ENCODE measurements around the gene ENTHD1. TPM values are rescaled to one million over a fixed set of nuclear protein-coding genes. Genes with fewer than 3 reads are reported as not detected.
"Not testable (repeated sequence)": the region's sequence is repeated elsewhere in the genome, so short reads cannot be mapped to it uniquely, and the experiment has no call there.

Gene ENTHD1
- total RNA-seq, 1 donor from 2014 or later: 0.56 TPM

DNA sequence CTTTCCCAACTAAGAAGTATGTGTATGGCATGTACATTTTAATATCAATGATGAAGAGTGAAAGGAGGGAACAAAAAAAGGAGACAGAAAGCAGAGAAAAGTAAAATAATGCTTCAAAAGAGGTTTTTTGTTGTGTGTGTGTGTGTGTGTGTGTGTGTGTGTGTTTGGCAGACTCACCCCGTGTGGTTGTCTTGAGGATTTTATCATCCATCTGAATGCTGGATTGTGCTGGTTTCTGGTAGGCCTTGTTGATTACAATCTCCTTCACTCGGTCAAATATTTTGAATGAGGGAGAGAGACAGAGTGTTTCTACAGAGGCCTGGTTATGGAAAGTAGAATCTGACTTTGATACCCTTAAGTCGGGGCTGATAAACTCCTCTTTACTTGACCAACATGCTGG lies 128.5 kb downstream of the ENTHD1 start:
- Mint-ChIP-seq H3K27ac (no peak overlapping the region), H3K9me3 (peaks cover 5% of the 10 kb centered on the region), H3K27me3 (peaks cover 11% of the 10 kb centered on the region), H3K4me1 (peaks cover 8% of the 10 kb centered on the region), H3K4me3 (no peak overlapping the region), H3K36me3 (ENCODE audit: low read depth) (no peaks in the 10 kb centered on the region)
- DNase-seq: no peak
- intact Hi-C loops (cut with micrococcal nuclease): no loop called here

DNA sequence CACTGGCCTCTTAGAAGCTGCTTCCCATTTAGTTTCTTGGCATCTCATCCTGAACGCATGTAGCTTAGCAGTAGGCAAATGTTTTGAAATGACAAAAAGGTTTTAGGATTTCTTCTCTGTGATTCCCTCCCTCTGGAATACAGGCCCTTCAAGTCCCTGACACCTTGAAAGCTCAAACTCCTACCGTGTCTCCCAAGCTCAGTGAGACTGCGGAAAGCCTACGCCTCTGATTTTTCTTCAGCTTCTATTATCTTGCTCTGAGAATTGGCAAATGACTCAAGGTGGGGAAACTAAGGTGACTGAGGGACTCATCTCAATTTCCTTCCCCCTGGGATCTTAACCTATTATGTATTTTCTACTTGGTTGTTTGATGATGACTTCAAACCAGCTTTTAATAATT lies 130.3 kb downstream of the ENTHD1 start:
- H3K27me3 Mint-ChIP-seq: peaks cover 13% of the 10 kb centered on the region
- H3K4me1 Mint-ChIP-seq: peaks cover 6% of the 10 kb centered on the region
- intact Hi-C loops (cut with micrococcal nuclease): no loop called here
- H3K4me3 Mint-ChIP-seq: no peak overlapping the region
- H3K9me3 Mint-ChIP-seq: no peaks in the 10 kb centered on the region
- DNase-seq: no peak
- H3K27ac Mint-ChIP-seq: no peak overlapping the region
- H3K36me3 Mint-ChIP-seq (ENCODE audit: low read depth): no peaks in the 10 kb centered on the region

DNA sequence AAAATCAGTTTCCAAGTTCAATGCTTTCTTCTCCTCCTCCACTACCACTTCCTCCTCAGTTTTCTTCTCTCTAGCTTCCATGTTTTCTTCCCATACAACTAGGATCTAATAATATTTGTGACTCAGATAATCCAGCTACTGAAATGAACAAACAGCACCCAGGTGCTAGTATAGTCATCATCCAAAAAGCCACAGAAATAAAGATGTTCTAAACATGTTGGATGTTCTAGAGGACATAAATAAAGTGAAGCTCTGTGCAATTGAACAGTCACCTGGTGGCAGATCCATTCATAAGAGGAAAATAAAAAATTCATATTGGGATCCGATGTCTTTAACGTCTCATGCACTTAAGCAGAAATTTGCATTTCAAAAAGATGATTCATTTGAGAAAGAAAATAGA lies 142.8 kb downstream of the ENTHD1 start:
- DNase-seq: no peak
- Mint-ChIP-seq H3K9me3 (no peaks in the 10 kb centered on the region), H3K27ac (no peak overlapping the region), H3K4me3 (no peak overlapping the region), H3K27me3 (peaks cover 1% of the 10 kb centered on the region), H3K4me1 (peaks cover 18% of the 10 kb centered on the region), H3K36me3 (ENCODE audit: low read depth) (no peaks in the 10 kb centered on the region)
- intact Hi-C loops (cut with micrococcal nuclease): no loop called here

DNA sequence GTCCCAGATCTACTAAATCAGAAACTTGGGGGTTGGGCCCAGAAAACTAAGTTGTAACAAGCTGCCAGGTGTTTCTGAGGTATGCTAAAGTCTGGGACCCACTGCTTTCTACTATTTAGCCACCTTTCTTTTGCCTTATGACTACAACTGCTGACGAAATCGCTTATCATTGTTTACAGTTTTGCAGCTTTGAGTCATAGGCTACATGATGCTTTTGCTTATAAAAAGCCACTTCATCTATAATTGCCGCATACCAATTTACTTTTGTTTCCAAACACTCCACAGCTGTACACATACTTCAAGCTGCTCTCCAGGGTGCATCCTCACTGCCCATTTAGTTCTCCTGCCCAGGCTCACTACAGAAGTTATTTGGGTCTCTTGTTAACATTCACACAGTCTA lies 144.7 kb downstream of the ENTHD1 start:
- H3K4me1 Mint-ChIP-seq: peaks cover 26% of the 10 kb centered on the region
- no peak overlapping the region for H3K4me3 Mint-ChIP-seq
- peaks cover 3% of the 10 kb centered on the region for H3K27me3 Mint-ChIP-seq
- intact Hi-C loops (cut with micrococcal nuclease): no loop called here
- H3K27ac Mint-ChIP-seq: no peak overlapping the region
- no peak for DNase-seq
- H3K9me3 Mint-ChIP-seq: no peaks in the 10 kb centered on the region
- no peaks in the 10 kb centered on the region for H3K36me3 Mint-ChIP-seq (ENCODE audit: low read depth)

DNA sequence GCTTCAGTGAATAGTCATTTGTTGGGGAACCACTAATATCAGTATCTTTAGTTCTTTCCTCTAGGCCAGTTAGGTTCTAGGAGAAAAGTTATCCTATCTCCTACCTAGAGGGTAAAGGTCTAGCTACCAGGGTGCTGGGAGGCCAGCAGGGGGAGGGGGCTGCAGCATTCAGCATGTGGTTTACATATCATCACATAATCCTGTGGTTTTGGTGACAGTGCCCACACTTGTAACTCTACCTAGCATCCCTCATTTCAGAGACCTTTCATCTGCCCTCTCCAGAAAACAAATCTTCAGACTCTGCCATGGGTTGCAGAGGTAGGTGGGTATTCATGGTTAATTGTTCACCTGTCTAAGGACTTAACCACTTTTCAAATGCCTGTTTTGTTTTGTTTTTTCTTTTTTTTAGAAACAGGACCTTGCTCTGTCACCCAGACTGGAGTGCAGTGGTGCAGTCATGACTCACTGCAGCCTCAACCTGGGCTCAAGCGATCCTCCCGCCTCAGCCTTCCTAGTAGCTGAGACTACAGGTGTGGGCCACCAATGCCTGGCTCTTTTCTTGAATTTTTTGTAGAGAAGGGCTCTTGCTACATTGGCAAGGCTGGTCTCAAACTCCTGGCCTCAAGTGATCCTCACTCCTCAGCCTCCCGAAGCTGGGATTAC lies 146.8 kb downstream of the ENTHD1 start:
- Mint-ChIP-seq H3K9me3 (no peaks in the 10 kb centered on the region), H3K27ac (no peak overlapping the region), H3K27me3 (peaks cover 8% of the 10 kb centered on the region), H3K4me3 (no peak overlapping the region), H3K4me1 (peaks cover 18% of the 10 kb centered on the region), H3K36me3 (ENCODE audit: low read depth) (no peaks in the 10 kb centered on the region)
- intact Hi-C loops (cut with micrococcal nuclease): no loop called here
- peak; percentile 60 for DNase-seq

DNA sequence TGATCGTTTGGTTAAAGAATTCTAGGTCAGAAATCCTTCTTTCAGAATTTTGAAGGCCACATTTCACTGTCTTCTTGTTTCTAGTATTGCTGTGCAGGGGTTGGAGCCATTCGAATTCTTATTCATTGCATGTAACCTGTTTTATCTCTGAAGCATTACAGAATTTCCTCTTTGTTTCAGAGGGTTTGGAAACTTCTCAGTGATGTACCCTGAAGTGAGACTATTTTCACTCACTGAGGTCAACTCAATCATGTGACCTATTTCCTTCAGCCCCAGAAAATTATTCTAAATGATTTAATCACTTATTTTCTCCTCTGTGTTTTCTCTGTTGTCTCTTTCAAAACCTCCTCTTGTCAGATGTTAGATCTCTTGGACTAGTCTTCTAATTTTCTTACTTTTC lies 147.8 kb downstream of the ENTHD1 start:
- H3K27me3 Mint-ChIP-seq: peaks cover 8% of the 10 kb centered on the region

DNA sequence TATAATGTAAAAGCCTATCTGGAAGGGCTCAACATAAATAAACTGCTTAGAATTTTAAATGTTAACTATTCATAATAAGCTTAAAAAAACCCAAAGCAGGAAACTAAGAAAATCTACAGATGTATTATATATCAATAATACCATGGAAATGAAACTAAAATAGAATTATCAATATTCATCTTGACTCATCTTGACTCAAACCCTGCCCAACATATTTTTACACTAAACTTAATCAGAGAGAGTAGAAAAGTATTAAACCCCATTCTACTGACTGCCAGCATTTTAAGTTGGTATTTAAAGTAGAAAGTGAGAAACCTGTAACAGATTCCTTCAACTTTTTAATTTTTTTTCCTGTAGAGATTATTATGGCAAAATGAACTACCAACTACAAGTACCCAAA lies 149.2 kb downstream of the ENTHD1 start:
- intact Hi-C loops (cut with micrococcal nuclease): no loop called here
- H3K9me3 Mint-ChIP-seq: peaks cover 2% of the 10 kb centered on the region
- peaks cover 18% of the 10 kb centered on the region for H3K4me1 Mint-ChIP-seq
- H3K27ac Mint-ChIP-seq: no peak overlapping the region
- no peak for DNase-seq
- peaks cover 8% of the 10 kb centered on the region for H3K27me3 Mint-ChIP-seq
- no peak overlapping the region for H3K4me3 Mint-ChIP-seq
- no peaks in the 10 kb centered on the region for H3K36me3 Mint-ChIP-seq (ENCODE audit: low read depth)

More for the DNA sequence above, 147.8 kb downstream of the ENTHD1 start:
- no peak overlapping the region for H3K27ac Mint-ChIP-seq
- peak overlapping the region; percentile 2 for H3K4me3 Mint-ChIP-seq
- DNase-seq: no peak
- intact Hi-C loops (cut with micrococcal nuclease): no loop called here
- no peaks in the 10 kb centered on the region for H3K36me3 Mint-ChIP-seq (ENCODE audit: low read depth)
- H3K4me1 Mint-ChIP-seq: peaks cover 18% of the 10 kb centered on the region
- H3K9me3 Mint-ChIP-seq: no peaks in the 10 kb centered on the region

DNA sequence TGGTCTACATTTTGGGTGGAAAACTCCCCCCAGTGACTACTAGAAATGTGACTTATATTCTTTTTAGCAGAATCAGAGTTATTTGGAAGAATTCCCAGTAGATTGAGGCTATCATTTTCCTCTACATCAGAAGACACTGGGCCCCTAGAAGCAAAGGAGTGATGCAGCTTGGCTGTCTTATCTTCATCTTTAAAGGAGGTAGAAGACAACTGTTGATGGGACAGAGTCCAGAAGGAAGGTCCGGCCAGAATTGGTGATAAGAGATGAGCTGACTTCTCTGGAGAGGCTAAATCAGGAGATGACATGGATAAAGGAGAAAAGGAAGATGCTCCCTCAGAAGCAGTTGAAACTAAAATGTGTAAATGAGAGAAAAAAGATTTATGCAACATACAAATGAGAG lies 149.6 kb downstream of the ENTHD1 start:
- Mint-ChIP-seq H3K9me3 (peaks cover 4% of the 10 kb centered on the region), H3K36me3 (ENCODE audit: low read depth) (no peaks in the 10 kb centered on the region), H3K27me3 (peaks cover 8% of the 10 kb centered on the region), H3K4me1 (peaks cover 18% of the 10 kb centered on the region), H3K4me3 (no peak overlapping the region), H3K27ac (no peak overlapping the region)
- DNase-seq: no peak
- intact Hi-C loops (cut with micrococcal nuclease): no loop called here

DNA sequence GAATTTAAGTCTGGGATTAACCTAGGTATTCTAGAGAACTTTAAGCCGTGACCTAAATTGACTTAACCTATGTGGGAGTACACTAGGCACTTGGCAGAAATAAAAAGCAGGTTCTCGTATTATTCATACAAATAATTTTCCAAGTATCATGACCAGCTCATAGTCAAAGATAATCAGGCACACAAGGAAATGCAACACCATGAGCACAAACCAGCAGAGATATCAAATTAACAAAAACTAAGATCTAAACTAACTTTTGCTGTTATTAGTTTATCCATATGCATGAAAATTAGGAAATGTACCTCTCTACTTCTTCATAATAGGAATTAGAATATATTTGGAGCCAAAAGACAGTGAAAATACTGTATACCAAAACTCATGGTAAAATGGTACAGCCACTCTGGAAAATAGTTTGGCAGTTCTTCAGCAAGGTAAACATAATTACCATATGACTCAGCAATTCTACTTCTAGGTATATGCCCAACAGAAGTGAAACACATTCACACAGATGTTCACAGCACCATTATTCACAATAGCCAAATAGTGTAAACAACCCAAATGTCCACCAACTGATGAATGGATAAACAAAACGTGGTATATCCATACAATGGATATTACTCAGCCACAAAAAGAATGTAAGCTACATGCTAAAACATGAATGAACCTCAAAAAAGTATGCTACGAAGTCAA lies 154.1 kb downstream of the ENTHD1 start:
- Mint-ChIP-seq H3K4me3 (no peak overlapping the region), H3K36me3 (ENCODE audit: low read depth) (no peaks in the 10 kb centered on the region), H3K27ac (no peak overlapping the region), H3K4me1 (peaks cover 3% of the 10 kb centered on the region), H3K27me3 (peaks cover 30% of the 10 kb centered on the region), H3K9me3 (peaks cover 9% of the 10 kb centered on the region)
- intact Hi-C loops (cut with micrococcal nuclease): no loop called here
- no peak for DNase-seq

DNA sequence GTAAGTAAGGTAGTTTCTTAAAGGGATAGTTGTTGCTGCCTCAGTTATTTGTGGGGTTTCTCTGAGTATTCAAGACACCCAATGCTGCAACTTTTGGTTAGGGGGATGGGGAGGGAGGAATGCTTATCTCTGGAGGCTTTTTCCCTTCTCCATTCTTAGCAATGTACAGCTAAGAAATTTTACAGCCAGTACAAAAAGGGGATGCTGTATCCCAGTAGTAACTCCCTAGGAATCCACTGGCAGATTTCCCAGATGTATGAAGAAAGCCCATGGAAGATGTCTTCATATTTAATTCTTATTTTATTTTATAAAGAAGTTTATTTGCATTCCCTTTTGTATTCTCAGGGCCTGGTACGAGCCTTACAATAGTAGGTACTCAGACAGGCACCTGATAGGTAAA lies 154.8 kb downstream of the ENTHD1 start:
- intact Hi-C loops (cut with micrococcal nuclease): no loop called here
- no peak for DNase-seq
- no peaks in the 10 kb centered on the region for H3K4me1 Mint-ChIP-seq
- peaks cover 9% of the 10 kb centered on the region for H3K9me3 Mint-ChIP-seq
- no peaks in the 10 kb centered on the region for H3K36me3 Mint-ChIP-seq (ENCODE audit: low read depth)
- H3K27ac Mint-ChIP-seq: no peak overlapping the region
- H3K4me3 Mint-ChIP-seq: no peak overlapping the region
- peaks cover 33% of the 10 kb centered on the region for H3K27me3 Mint-ChIP-seq

DNA sequence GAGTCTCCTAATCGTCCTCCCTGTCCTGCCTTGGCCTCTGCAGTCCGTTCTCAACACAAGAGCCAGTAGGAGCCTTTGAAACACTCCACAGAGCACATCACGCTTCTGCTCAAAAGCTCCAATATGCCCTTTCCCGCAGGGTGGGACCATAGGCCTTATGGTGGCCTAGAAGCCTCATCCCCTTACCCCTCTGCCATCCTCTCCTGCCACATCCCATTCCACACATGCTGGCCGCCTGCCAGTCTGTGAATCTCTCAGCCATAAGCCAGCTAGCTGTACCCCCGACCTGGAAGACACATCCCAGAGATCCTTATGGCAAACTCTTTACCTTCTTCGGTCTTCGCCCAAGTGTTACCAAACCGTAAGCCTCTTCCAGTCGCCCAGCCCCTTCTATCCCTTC lies 157.8 kb downstream of the ENTHD1 start:
- peaks cover 35% of the 10 kb centered on the region for H3K27me3 Mint-ChIP-seq
- H3K36me3 Mint-ChIP-seq (ENCODE audit: low read depth): no peaks in the 10 kb centered on the region
- no peak overlapping the region for H3K27ac Mint-ChIP-seq
- H3K4me3 Mint-ChIP-seq: no peak overlapping the region
- intact Hi-C loops (cut with micrococcal nuclease): no loop called here
- no peak for DNase-seq
- H3K4me1 Mint-ChIP-seq: no peaks in the 10 kb centered on the region
- H3K9me3 Mint-ChIP-seq: peaks cover 9% of the 10 kb centered on the region

DNA sequence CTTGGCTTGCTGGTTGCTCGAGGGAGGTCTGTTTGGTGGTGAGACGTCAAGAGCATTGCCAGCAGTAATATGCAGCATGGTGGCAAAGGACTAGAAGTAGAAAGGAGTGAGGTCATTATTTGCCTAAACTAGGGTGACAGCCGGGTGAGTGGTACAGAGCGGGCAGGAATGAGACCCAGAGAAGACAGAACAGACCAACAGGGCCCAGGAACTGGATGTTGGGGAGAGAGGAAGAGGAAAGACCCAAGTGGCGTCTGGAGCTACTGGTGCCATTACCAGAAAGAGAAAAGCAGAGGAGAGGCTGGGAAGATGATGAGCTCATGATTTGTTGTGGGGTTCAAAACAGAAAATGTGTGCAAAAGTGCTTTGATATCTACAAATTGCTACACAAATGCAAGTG lies 158.7 kb downstream of the ENTHD1 start:
- no peak for DNase-seq
- Mint-ChIP-seq H3K9me3 (peaks cover 9% of the 10 kb centered on the region), H3K4me3 (no peak overlapping the region), H3K27ac (no peak overlapping the region), H3K4me1 (no peaks in the 10 kb centered on the region), H3K36me3 (ENCODE audit: low read depth) (no peaks in the 10 kb centered on the region), H3K27me3 (peaks cover 35% of the 10 kb centered on the region)
- intact Hi-C loops (cut with micrococcal nuclease): no loop called here

DNA sequence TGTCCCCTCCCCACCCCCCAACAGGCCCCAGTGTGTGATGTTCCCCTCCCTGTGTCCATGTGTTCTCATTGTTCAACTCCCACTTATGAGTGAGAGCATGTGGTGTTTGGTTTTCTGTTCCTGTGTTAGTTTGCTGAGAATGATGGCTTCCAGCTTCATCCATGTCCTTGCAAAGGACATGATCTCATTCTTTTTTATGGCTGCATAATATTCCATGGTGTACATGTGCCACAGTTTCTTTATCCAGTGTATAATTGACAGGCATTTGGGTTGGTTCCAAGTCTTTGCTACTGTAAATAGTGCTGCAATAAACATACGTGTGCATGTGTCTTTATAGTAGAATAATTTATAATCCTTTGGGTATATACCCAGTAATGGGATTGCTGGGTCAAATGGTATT lies 159.5 kb downstream of the ENTHD1 start:
- H3K9me3 Mint-ChIP-seq; H3K4me3 Mint-ChIP-seq; DNase-seq; H3K27ac Mint-ChIP-seq; H3K36me3 Mint-ChIP-seq (ENCODE audit: low read depth); intact Hi-C loops (cut with micrococcal nuclease); H3K4me1 Mint-ChIP-seq: not testable (repeated sequence)
- peaks cover 35% of the 10 kb centered on the region for H3K27me3 Mint-ChIP-seq

DNA sequence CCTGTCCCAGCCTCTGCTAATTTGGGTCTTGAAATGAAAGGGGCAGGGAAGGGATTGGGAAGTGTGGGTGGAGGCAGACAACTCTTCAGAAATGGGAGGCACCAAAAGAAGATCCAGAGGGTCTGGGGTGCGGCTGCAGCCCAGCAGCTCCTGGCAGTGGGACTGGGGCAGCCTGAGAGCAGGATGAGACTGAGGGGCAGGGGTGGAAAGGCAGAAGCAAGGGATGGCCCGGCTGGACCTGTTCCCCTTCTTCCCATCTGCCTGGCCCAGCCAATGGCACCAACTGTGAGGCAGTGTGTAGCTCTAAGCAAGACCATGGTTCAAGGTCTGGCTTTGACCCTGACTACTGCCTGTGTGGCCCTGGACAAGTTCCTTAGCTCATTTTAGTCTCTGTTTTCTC lies 160.4 kb downstream of the ENTHD1 start:
- no peak for DNase-seq
- no peaks in the 10 kb centered on the region for H3K4me1 Mint-ChIP-seq
- H3K27me3 Mint-ChIP-seq: peaks cover 35% of the 10 kb centered on the region
- H3K27ac Mint-ChIP-seq: no peak overlapping the region
- intact Hi-C loops (cut with micrococcal nuclease): no loop called here
- no peak overlapping the region for H3K4me3 Mint-ChIP-seq
- peaks cover 5% of the 10 kb centered on the region for H3K9me3 Mint-ChIP-seq
- H3K36me3 Mint-ChIP-seq (ENCODE audit: low read depth): no peaks in the 10 kb centered on the region

DNA sequence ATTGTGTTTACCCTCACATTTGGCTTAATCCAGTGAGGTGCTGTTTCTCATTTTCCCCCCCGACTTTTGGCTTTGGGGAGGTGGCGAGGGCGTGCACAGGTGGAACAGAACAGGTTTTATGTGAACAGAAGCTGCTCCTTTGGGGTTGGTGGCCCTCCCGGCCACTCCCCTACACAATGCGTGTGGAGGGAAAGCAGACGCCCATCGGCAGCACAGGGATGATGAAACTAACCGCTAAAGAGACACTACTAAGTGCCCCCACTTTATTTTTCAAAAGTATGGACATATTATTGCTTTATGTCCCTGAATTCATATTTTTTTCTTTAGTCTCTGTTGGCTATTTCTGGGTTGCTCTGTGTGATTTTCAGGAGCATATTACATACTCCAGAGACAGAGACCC lies 160.9 kb downstream of the ENTHD1 start:
- Mint-ChIP-seq H3K4me3 (no peak overlapping the region), H3K9me3 (peaks cover 5% of the 10 kb centered on the region), H3K27ac (no peak overlapping the region), H3K27me3 (peaks cover 31% of the 10 kb centered on the region), H3K36me3 (ENCODE audit: low read depth) (no peaks in the 10 kb centered on the region), H3K4me1 (no peaks in the 10 kb centered on the region)
- intact Hi-C loops (cut with micrococcal nuclease): no loop called here
- DNase-seq: no peak
